Right lobe of liver (tissue), 4 donors: ENCODE results near the gene SPNS3.

Experiments
- POLR2A ChIP-seq: fragments of 450-650 bp; IDR thresholded peaks from one replicate; pipeline ENCODE4 v1.6.1; 2017; ENCODE audit warnings: antibody characterized with exemption, mild to moderate bottlenecking
- TF ChIP-seq, protein P1 (sequence below), 4 donors: fragments of 200-600 bp in 3 of 4; fragments of 450-650 bp in 1 of 4; IDR thresholded peaks; one replicate each; pipeline versions ENCODE4 v1.5.1 to v1.8.0; 2016 to 2022; ENCODE audit warnings: antibody characterized with exemption in 4 of 4, mild to moderate bottlenecking in 2 of 4
- donor health status: DM: no; HTN: no; CAD: no.
- donor health status: DM: no; HTN: no; CAD: no.
- donor health status: DM: no; HTN: yes; CAD: no.

DNA sequence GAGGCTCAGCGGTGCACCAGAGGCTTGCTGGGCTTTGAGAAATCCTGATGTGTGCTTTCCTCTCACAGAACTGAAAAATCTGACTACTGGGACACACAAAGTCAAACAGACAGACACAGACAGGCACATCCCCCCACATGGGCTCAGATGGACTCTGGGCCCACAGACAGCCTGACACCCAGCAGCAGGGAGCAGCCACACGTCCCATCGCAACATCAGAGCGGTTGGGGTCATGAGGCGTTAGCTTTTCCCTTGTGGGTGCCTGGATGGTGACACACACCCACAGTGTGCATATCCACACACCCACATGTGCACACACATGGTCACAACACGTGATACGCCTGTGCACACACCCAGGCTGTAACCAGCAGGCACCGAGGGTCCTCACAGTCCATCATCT is 6.3 kb downstream of the SPNS3 start:
- TF ChIP-seq, protein P1, sequence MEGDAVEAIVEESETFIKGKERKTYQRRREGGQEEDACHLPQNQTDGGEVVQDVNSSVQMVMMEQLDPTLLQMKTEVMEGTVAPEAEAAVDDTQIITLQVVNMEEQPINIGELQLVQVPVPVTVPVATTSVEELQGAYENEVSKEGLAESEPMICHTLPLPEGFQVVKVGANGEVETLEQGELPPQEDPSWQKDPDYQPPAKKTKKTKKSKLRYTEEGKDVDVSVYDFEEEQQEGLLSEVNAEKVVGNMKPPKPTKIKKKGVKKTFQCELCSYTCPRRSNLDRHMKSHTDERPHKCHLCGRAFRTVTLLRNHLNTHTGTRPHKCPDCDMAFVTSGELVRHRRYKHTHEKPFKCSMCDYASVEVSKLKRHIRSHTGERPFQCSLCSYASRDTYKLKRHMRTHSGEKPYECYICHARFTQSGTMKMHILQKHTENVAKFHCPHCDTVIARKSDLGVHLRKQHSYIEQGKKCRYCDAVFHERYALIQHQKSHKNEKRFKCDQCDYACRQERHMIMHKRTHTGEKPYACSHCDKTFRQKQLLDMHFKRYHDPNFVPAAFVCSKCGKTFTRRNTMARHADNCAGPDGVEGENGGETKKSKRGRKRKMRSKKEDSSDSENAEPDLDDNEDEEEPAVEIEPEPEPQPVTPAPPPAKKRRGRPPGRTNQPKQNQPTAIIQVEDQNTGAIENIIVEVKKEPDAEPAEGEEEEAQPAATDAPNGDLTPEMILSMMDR (IDR thresholded peaks at IDR 0.05): no peak
- TF ChIP-seq POLR2A: no peak
